HG03066 (cell line): ENCODE data around the gene UBAP2.

Experiments used
- ATAC-seq: cut with Tn5 transposase; IDR thresholded peaks from one replicate; pipeline ENCODE4 v1.9.1; 2021; ENCODE audit warnings: low read depth; ENCODE audit not compliant: unreplicated experiment

The UBAP2 gene

DNA sequence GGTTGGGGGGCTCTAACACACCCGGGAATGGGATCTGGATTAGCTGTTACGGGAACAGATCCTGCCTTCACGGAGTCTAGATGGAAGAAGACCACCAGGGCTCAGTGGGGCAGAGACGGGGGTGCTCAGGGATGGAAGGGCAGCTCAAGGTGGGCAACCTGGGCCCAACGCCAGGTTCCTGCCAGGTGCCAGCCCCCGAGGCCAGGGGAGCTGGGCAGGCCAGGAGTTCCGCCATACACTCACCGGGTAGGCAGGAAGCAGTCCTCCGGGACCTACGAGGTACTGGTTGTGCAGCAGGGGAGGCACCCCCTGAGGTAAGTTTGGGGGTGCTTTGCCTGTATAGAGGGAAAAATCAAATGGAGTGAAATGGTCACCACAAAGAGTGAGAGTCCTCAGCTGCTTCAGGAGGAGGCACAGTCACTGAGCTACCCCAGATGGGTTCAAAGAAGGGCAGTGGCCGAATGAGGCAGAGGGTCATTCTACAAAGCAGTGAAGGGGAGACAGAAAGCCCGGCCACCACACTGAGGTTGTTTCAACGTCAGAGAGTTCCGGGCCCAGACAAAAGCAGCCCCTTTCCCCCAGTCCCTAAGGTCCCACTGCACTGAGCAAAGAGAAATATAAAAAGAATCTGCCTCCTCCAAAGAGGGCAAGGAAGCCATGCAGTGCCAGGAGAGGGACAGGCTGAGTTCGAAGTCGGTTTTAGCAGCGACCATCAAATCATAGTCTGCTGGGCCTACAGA, 121.8 kb downstream of the UBAP2 start:
- no peak for ATAC-seq

DNA sequence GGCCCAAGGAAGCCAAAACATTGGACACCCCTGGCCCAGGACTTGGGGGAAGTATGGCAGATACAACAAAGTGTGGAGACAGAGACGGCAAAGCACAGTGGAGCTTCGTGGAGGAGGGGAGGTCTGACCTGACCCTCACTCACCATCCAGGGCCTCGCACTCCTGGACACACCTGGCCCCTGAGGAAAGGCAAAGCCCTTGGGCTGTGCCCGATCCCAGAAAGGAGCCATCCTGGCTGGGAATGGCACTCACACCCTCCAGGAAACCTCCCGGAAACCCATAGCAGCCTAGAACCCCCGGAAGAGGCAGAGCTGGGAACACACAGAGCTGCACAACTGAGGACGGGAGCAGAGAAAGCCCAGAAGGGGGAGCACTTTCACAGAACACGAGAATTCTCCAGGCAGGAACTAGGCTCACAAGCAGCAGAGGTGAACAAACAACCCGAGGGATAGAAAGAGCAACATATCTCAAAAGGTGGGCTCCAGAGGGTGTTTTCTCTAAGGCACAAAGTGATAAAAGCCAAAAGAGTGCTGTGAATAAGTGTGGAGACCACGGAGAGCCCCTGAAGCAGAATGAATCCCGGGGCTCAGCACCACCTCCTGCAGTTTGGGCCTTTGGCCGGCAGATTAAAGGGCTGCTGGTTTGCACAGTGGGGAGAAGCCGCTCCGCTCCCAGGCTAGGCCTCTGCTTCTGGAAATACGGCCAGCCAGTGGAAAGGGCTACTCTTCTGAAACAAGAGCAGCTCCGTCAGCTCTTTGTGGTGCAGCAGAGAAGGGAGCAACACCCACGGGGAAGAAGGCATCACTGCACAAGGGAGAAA, 123.5 kb downstream of the UBAP2 start:
- no peak for ATAC-seq

DNA sequence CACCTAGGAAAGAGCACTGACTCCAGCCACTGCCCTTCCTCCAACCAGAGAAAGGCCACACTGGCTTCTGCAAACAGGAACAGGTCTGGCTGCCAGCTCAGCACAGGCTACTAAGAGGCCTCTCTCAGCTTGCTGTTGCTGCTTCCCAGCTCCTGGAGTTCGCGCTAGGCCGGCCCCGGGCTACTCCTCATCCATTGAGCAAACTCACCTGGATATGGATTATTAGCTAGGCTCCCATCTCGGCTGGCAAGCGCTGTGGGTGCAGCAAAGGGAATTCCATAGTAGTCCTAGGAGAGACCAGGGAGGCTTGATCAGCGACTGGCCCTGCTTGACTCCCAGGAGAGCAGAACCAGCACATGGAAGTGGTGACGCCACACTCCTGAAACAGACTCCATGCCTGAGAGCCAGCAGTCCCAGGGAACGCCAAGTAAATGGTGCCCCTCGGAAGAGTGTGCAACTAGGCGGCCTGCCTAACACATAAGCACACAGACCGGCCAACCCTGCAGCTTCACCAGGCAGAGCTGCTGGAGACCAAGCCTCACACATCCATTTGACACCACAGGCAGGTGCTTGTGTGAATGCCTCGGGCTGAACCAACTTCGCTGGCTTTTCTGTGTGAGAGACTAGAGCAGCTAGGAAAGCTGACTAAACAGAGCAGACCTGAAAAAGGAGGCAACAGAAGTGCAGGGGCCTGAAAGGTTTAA, 124.5 kb downstream of the UBAP2 start:
- ATAC-seq, result no peak

DNA sequence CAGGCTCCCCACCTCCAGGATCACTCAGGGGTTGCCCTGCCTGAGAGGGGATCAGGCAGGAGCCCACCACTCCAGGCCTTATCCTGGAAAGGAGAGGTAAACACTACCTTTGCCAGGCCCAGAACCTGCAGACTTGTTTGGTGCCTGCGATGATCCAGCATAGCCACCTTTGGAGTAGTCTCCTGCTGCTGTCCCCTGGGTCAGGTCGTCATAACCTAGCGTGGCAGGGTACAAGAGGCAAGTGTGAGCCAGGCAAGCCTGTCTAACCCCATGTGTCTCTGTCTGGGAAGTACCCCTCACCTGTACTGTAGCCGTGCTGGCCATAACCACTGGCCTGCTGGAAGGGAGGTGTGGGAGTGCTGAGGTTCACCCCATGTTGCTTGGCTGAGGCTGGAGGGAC, 125.6 kb downstream of the UBAP2 start:
- no peak for ATAC-seq

DNA sequence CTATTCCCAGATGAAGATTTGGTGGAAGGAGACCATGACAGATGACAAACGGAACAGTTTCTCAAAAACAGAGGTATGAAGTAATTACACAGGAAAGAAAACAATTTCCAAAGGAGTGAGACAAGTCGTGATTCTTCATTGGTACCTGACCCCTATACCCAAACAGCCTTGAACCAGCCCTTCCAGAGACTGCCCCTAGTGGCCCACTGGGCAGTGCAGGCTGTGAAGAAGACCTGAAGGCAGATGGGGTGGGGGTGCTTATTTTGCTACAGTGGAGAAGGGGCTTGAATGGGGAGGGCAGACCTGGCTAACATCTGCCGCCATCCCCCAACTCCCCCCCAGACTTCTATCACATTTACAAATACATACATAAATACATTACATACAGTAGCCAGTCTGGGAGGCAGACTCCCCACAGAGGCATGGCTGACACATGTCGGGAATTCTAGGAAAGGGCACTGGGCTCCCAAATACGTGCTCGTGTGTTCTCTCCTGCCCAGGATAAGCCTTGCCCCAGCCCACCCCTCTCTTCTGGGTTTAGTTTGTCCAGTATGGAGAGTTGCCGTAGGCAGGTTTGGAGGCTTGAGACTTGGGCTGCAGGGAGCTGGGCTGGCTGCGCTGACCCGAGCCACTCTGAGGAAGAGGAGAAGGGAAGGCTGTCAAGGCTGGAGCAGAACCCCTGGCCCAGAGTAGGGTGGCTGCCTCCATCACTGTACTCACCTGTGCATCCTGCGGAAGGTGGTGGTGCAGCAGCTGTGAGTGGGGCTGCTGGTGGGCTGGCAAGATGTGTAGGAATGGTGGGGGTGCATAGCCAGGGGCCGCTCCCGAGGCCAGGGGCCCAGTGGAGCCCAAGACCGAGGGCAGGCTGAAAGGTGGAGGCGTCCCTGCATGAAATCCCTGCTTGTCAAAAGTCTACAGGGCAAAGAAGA, 126.5 kb downstream of the UBAP2 start:
- ATAC-seq, result no peak

DNA sequence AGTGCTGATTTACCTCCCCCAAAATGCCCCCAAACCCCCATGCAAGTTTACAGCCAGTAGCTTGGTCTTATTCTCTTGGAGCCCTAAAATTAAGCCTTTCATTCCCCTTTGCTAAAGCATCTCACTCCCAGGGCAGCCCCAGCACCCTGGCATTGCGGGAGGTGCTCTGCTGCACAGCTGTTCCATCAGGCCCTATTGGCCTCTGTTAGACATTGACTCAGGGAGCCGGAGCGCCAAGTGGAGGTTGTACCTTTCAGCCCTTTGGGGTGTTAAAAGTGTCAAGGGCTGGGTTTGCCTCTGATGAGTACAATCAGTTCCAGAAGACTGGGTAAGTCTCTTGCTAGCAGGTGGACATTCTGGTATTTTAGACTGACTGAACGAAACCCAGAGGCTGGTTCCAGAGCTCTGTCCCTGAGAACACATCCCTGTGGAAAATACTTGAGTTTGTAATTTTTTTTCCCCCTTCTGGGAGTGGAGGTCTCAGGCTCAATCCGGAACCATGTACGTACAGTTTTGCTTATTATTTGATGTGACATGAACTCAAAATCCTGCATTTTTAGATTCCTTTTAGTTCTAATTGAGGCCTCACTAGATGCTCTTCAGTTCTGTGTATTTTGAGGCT, 129.3 kb downstream of the UBAP2 start:
- ATAC-seq, result no peak

DNA sequence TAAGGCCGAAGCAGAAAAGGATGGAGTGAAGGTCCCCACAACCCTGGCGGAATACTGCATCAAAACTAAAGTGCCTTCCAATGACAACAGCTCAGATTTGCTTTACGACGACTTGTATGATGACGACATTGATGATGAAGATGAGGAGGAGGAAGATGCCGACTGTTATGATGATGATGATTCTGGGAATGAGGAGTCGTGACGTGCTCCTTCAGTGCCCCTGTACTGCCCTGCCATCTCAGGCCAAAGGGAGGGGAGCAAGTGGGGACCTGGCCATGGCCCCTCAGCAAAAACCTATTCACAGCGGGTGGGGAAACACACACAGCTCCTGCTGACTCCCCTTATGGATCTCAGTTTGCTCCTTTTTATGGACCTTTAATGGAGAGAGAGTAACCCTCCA, 131.7 kb downstream of the UBAP2 start:
- no peak for ATAC-seq

DNA sequence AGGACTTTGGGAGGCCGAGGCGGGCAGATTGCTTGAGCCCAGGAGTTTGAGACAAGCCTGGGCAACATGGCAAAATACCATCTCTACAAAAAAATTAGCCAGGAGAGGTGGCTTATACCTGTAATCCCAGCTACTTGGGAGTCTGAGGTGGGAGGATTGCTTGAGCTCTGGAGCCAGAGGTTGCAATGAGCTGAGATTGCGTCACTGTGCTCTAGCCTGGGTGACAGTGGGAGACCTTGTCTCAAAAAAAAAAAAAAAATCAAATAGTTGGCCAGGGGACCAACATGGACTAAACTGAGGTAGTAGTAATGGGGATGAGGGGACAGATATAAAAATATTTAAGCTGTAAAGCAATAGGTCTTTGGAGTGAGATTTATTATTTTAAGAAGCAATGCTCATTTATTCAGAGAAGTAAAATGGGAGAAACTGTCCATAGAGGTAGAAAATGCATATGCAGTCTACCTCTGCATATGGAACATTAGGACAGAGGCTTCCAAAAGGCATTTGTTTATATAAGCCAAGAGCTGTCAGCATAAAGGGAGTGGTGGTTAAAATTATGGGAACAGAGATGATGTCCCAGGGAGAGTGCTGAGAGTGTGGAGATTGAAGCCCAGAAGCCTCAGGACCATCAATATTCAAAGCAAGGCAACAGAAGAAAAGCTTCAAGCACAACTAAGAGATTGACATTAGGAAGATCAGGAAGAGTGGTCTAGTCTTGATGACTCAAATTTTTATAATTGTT, 133.6 kb downstream of the UBAP2 start:
- no peak for ATAC-seq

DNA sequence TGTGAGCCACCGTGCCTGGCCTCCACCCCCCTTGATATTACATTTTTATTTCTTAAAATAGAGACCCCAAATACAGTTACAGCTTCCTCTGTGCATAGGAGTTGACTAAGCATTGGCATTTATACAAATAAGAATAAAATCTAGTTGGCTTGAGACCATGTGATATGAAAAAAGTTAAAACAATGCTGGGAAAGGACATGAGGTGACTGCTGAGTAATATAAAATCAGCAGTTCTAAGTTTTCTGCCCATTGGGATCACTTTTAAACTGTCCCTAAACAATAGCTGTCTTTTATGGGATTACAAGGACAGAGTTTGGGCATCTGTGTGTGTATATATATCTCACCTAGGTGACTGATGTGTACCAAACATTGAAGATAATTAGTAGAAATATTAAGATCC, 135.1 kb downstream of the UBAP2 start:
- ATAC-seq, result no peak

DNA sequence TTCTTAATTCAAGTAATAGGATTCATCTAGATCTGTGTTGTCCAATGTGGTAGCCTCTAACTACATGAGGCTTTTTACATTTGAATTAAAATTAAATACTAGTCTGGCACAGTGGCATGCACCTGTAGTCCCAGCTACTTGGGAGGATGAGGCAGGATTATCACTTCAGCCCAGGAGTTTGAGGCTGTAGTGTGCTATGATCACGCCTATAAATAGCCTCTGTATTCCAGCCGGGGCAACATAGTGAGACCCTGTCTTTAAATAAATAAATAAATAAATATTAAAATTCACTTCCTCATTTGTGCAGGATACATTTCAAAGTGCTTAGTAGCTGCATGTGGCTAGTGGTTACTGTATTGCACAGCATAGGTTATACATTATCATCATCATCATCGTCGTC, 139.9 kb downstream of the UBAP2 start:
- ATAC-seq, result no peak

DNA sequence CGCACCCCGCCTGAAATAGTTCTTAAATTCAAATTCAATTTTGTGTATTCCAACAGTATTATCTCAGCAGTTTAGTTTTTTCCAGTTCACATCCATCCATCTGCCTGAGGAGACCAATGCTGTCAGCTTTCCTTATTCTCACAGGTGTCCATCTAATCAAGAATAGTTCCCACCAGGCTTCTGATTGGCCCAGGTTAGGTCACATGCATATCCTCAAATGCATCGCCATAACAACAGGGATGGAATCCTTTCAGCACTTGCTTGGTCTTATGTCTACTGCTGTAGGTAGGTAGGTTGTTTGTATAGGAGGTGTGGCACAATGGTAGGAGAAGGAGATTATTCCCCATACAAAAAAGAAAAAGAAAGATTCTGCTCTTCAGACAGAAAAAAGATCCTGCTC, 140.6 kb downstream of the UBAP2 start:
- no peak for ATAC-seq

DNA sequence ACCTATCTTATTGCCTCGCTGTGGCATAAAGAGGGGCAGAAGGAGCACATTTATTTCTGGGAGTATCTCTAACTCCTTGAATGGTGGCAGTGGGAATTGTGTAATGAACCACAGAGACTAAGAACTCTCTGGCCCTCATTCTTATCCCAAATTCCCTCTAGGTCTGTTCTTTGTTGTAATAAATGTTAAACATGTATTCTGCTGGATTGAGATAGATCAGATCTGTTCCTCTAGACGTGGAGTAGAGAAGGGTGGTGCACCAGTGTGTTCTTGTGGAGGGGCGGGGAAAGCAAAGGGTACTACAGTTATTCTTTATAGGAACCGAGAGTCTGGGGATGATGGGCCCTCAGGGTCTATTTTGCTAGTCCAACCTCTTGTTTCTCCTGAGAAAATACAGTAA, 141.3 kb downstream of the UBAP2 start:
- no peak for ATAC-seq

DNA sequence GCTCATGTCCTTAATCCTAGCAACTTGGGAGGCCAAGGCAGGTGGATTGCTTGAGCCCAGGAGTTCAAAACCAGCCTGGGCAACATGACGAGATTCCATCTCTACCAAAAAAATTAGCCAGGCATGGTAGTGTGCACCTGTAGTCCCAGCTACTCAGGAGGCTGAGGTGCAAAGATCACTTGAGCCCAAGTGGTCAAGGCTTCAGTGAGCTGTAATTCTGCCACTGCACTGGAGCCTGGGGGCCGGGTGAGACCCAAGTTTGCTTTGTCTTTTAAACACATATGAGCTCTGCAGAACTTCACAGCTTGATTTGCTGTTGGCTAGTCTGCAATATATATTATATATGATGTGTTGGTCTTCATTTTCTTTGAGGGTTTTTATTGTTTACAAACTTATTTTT, 141.9 kb downstream of the UBAP2 start:
- ATAC-seq, result no peak

DNA sequence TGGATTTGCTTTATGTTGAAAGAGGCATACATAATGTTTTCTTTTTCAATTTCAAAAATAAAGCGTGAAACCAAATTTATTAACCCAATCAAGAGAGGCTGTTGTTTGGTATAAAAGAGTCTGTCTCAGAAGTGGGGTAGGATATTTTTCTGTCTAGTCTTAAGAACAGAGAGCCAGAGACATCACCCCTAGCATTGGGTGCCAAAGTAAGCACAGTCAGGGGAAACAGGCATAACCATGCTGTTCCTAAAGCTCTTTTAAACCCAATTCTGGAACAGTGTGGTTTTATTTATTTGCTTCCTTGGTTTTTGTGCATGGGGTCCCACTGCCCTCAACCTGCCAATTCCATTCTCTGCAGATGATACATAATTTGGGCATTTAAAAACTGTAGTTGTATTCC, 143.6 kb downstream of the UBAP2 start:
- no peak for ATAC-seq

DNA sequence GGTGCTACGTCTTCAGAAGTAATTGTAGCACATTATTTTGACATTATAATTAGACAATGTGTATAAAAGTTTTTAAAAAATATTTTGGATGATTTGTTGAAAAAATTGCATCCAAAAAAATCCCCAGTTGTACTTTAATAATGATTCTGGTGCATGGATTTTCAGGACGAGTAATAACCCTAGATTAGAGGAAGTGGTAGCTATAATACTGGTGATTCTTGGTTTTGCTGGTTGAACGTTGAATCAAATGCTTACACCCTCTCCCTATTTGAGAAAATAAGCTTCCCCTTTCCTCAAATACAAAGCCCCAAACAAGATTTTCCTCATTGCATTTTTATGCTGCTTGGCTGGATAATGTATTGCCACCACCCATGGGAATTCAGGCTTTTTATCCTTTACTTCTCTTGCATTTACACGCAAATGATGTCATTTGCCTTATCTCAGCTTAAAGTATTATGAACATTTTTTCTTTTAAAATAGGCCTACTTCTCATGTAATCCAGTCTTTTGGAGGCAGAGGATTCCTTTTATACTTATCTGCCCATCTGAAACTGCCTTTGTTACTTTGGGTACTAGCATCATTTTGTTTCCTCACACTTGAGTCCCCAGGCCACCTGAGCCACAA, 145.4 kb downstream of the UBAP2 start:
- ATAC-seq, result no peak

DNA sequence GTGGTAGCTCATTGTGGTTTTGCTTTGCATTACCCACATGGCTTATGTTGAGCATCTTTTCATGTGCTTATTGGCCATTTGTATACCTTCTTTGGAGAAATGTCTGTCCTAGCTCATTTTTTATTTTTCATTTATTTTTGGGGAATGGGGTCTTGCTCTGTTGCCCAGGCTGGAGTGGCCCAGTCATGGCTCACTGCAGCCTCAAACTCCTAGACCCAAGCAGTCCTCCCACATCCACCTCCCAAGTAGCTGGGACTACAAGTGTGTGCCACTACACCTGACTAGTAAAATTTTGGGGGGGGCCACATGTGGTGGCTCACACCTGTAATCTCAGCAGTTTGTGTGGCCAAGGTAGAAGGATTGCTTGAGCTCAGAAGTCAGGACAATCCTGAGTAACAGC, 154.4 kb downstream of the UBAP2 start:
- ATAC-seq, result no peak

DNA sequence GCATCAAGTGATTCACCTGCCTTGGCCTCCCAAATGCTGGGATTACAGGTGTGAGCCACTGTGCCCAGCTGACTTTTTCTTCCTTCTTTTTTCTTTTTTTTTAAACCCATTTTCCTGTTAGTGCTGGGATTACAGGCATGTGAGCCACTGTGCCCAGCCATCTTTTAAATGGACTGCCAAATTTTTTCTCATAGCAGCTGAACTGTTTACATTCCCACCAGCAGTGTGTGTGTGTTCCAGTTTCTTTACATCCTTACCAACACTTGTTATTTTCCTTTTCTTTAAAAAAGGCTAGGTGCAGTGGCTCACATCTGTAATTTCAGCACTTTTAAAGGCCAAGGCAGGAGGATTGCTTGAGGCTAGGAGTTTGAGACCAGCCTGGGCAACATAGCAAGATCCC, 154.8 kb downstream of the UBAP2 start:
- no peak for ATAC-seq

DNA sequence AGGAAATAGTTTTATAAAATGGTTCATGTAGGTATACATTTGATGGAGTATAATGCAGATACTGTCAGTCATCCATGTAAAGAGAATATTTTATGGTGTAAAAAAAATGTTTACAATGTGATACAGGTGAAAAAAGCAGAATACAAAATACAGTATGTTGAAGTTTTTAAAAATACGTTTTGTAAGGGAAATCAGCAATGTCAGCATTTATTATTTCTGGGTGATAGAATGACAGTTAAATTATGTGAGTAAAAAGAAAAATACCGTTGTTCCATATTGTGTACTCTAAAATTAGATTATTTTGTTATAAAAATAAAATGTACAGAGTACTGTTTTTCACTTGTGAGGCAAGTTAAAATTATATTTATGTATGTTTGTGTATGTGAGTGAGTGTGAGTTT, 162.7 kb downstream of the UBAP2 start:
- ATAC-seq, result no peak
